HepG2 (cell line): Measurements from ENCODE around the gene AQP7. TPM values are rescaled to one million over a fixed set of nuclear protein-coding genes. Genes with fewer than 3 reads are reported as not detected.
A peak's percentile ranks its signal among the peaks of the same experiment; 100 is the strongest.
"Not testable (repeated sequence)": the region's sequence is repeated elsewhere in the genome, so short reads cannot be mapped to it uniquely, and the experiment has no call there.

Source experiments
- ATAC-seq: fragments of 200-7000 bp; cut with Tn5 transposase; 3 replicates; pipeline ENCODE4 v1.9.1; 2020; ENCODE audit warnings: mild to moderate bottlenecking, moderate library complexity
- Bru-seq: library from RNA; stranded (reverse); fragments of 400-500 nt; gene quantifications from one replicate; lab custom pipeline; 2021; lab: Mats Ljungman, UMichigan
- BruChase-seq, 2 experiments: library from RNA; stranded (reverse); fragments of 400-500 nt; gene quantifications; one replicate each; lab custom pipeline; 2021; lab: Mats Ljungman, UMichigan
- BruUV-seq: library from RNA; stranded (reverse); fragments of 400-500 nt; replicated peaks from 2 replicates; lab custom pipeline; 2021; lab: Mats Ljungman, UMichigan
- CTCF ChIA-PET: fragments of 300-600 bp; formaldehyde crosslinking; extraction: SDS; loops from one replicate; lab custom pipeline; 2021; ENCODE audit warnings: low total read pairs, inconsistent platforms, low intra/inter-chr PET ratio; lab: Yijun Ruan, JAX
- POLR2A ChIA-PET: fragments of 350-600 bp; sonication (Branson Sonifier 250); formaldehyde crosslinking; loops from one replicate; lab custom pipeline; 2020; ENCODE audit warnings: antibody characterized with exemption, inconsistent platforms; lab: Yijun Ruan, JAX
- DNase-seq: peaks from one replicate; pipeline ENCODE4 v3.0.0-alpha.2; 2015; ENCODE audit warnings: low spot score
- FAIRE-seq: peaks from 3 replicates; lab custom pipeline; 2011; peaks lifted over from hg19 to GRCh38; lab: Jason Lieb, UNC
- H2AFZ ChIP-seq: one replicate; pipeline ENCODE4 v1.6.1; 2011; ENCODE audit warnings: low read length, inconsistent platforms
- H3K27ac ChIP-seq: fragments of 300-600 bp; 3 replicates; pipeline ENCODE4 v1.8.0; 2011; ENCODE audit warnings: mixed run types, mild to moderate bottlenecking, mixed read lengths, low read length, inconsistent platforms; ENCODE audit not compliant: insufficient read depth; ENCODE audit errors: extremely low read length
- H3K27me3 ChIP-seq, 2 experiments: fragments of 200-600 bp in 1 of 2; 2 replicates in 1 of 2; 3 replicates in 1 of 2; pipeline versions ENCODE4 v1.6.0 to v1.8.0; 2011; ENCODE audit warnings: low read length in 2 of 2, mild to moderate bottlenecking in 2 of 2, moderate library complexity in 2 of 2, inconsistent platforms in 1 of 2; ENCODE audit not compliant: insufficient read depth in 2 of 2, control insufficient read depth in 1 of 2
- H3K36me3 ChIP-seq, 2 experiments: fragments of 200-600 bp in 1 of 2; replicated peaks in 1 of 2; 2 replicates in 1 of 2; 3 replicates in 1 of 2; pipeline versions ENCODE4 v1.5.1 to v1.8.0; 2011; ENCODE audit warnings: low read length in 2 of 2, inconsistent platforms in 1 of 2; ENCODE audit not compliant: insufficient read depth in 2 of 2, control insufficient read depth in 1 of 2
- H3K4me1 ChIP-seq: 2 replicates; pipeline ENCODE4 v1.5.1; 2012; ENCODE audit warnings: low read length, inconsistent platforms; ENCODE audit not compliant: insufficient read depth
- H3K4me2 ChIP-seq: 2 replicates; pipeline ENCODE4 v1.6.0; 2011; ENCODE audit warnings: low read depth, low read length, inconsistent platforms
- H3K4me3 ChIP-seq, 3 experiments: fragments of 200-600 bp in 1 of 3; sonication (generic), shearing (Covaris generic) in 1 of 3; replicated peaks in 1 of 3; 2 replicates each; pipeline ENCODE4 v1.5.1; 2011 to 2016; ENCODE audit warnings: low read length in 3 of 3, inconsistent platforms in 2 of 3, low read depth in 2 of 3, mild to moderate bottlenecking in 2 of 3, control low read depth in 1 of 3, mixed read lengths in 1 of 3; ENCODE audit not compliant: insufficient read depth in 1 of 3
- H3K79me2 ChIP-seq: one replicate; pipeline ENCODE4 v1.6.1; 2011; ENCODE audit warnings: low read length, inconsistent platforms; ENCODE audit not compliant: insufficient read depth
- H3K9ac ChIP-seq: 2 replicates; pipeline ENCODE4 v1.6.0; 2011; ENCODE audit warnings: mild to moderate bottlenecking, low read depth, low read length, inconsistent platforms; ENCODE audit not compliant: insufficient read depth
- H3K9me3 ChIP-seq: 2 replicates; pipeline ENCODE4 v1.5.1; 2012; ENCODE audit warnings: mild to moderate bottlenecking, low read length
- H4K20me1 ChIP-seq: 2 replicates; pipeline ENCODE4 v1.6.0; 2011; ENCODE audit warnings: inconsistent platforms, mild to moderate bottlenecking, low read length, moderate library complexity; ENCODE audit not compliant: insufficient read depth
- MXD4 ChIP-seq: IDR thresholded peaks from 2 replicates; pipeline ENCODE4 v1.6.1; 2016; ENCODE audit warnings: mild to moderate bottlenecking, missing biosample characterization, missing genetic modification reagents
- SP5 ChIP-seq: IDR thresholded peaks from 2 replicates; pipeline ENCODE4 v1.6.1; 2016; ENCODE audit warnings: low read depth, borderline replicate concordance
- TOE1 ChIP-seq: sonication (generic); formaldehyde crosslinking; IDR thresholded peaks from 2 replicates; pipeline ENCODE4 v1.4.0; 2020; ENCODE audit warnings: mild to moderate bottlenecking, missing genetic modification reagents
- XRCC5 ChIP-seq: fragments of 200-400 bp; formaldehyde crosslinking; optimal IDR thresholded peaks from 2 replicates; pipeline ENCODE3; 2017; ENCODE audit warnings: mild to moderate bottlenecking, low read length
- ZNF713 ChIP-seq: sonication (generic); formaldehyde crosslinking; IDR thresholded peaks from 2 replicates; pipeline ENCODE4 v1.4.0; 2020; ENCODE audit warnings: mild to moderate bottlenecking, missing genetic modification reagents
- ZNF766 ChIP-seq: sonication (generic); formaldehyde crosslinking; IDR thresholded peaks from 2 replicates; pipeline ENCODE4 v1.5.0; 2020; ENCODE audit warnings: missing genetic modification reagents, borderline replicate concordance
- ZNF777 ChIP-seq: sonication (generic); formaldehyde crosslinking; IDR thresholded peaks from 2 replicates; pipeline ENCODE4 v1.4.0; 2020; ENCODE audit warnings: missing genetic modification reagents
- WGBS: methylation state at CpG from one replicate; pipeline ENCODE4 v1.1.6; 2017; ENCODE audit warnings: low lambda C conversion rate; 5-methylcytosine and 5-hydroxymethylcytosine counted together
- in situ Hi-C: cut with HindIII; loops from 2 replicates; pipeline ENCODE4 v1.10.0; 2017; ENCODE audit warnings: low pct_unique_long_range_greater_than_20kb; ENCODE audit not compliant: extremely low pct_ligation_motif_present
- intact Hi-C: fragments of 100-400 bp; cut with micrococcal nuclease; formaldehyde crosslinking; loops from one replicate; pipeline ENCODE4 v1.10.0; 2022; ENCODE audit not compliant: unreplicated experiment
- long read RNA-seq, 2 experiments: library from RNA in 1 of 2; library from polyadenylated mRNA in 1 of 2; stranded (forward) in 1 of 2; unstranded in 1 of 2; transcript quantifications; one replicate each; pipeline ENCODE4 v2.0.0, GENCODE V29; 2019 to 2022
- polyA minus RNA-seq, 3 experiments: library from RNA; depleted of rRNA, polyadenylated mRNA; stranded (reverse); fragments of >200 nt; gene quantifications; 2 replicates each; pipeline ENCODE4 v1.2.3, GENCODE V29; 2011; ENCODE audit warnings: low replicate concordance in 1 of 3
- polyA plus RNA-seq, 8 experiments: library from polyadenylated mRNA; depleted of rRNA in 3 of 8; stranded (reverse) in 7 of 8; unstranded in 1 of 8; fragments of >200 nt; fragmentation: Illumina TruSeq in 4 of 8; extraction: Trizol in 4 of 8; gene quantifications; 2 replicates each; pipeline versions ENCODE4 v1.2.1 to v1.2.3, GENCODE V29; 2011 to 2016; ENCODE audit warnings: low read depth in 4 of 8, missing spikeins in 1 of 8, mixed read lengths in 1 of 8; ENCODE audit not compliant: insufficient read depth in 1 of 8
- total RNA-seq, 5 experiments: library from RNA; depleted of rRNA; stranded (reverse); fragments of >200 nt; fragmentation: Illumina TruSeq; extraction: Trizol; gene quantifications; 2 replicates each; pipeline ENCODE4 v1.2.3, GENCODE V29; 2016; ENCODE audit warnings: low read depth in 1 of 5
- TF ChIP-seq, protein P1 (sequence below): sonication (generic); formaldehyde crosslinking; IDR thresholded peaks from 2 replicates; pipeline ENCODE4 v1.8.1; 2023; ENCODE audit warnings: mild to moderate bottlenecking, missing genetic modification reagents, borderline replicate concordance
- TF ChIP-seq, protein P2 (sequence below), 2 experiments: fragments of 450-650 bp in 1 of 2; sonication (generic) in 1 of 2; formaldehyde crosslinking; IDR thresholded peaks; 2 replicates each; pipeline versions ENCODE4 v1.5.0 to v1.8.0; 2020 to 2022; ENCODE audit warnings: mild to moderate bottlenecking in 1 of 2, missing genetic modification reagents in 1 of 2
- TF ChIP-seq, protein P3 (sequence below): sonication (generic); formaldehyde crosslinking; IDR thresholded peaks from 2 replicates; pipeline ENCODE4 v1.8.1; 2022; ENCODE audit warnings: mild to moderate bottlenecking, missing genetic modification reagents

Gene AQP7
- total RNA-seq (2016; rRNA removed; fragmentation: Illumina TruSeq; extraction: Trizol) (0.58 and 1.9 TPM in 2 replicates), polyA plus RNA-seq (2011; rRNA removed) (2.1 and 5.6 TPM in 2 replicates), polyA minus RNA-seq (2011; rRNA and poly(A)+ RNA removed; ENCODE audit: low replicate concordance) (1.9 and 6.0 TPM in 2 replicates), Bru-seq, nascent RNA (percentile 43 among the genes with signal in this experiment), BruChase-seq, experiment 1, labeled RNA remaining after a 6-hour chase (percentile 42 among the genes with signal in this experiment), BruChase-seq, experiment 2, labeled RNA remaining after a 2-hour chase (percentile 47 among the genes with signal in this experiment)
- 0.71 and 0.81 TPM in 2 replicates for total RNA-seq (2016; cell fraction: cytosol; rRNA removed; fragmentation: Illumina TruSeq; extraction: Trizol; ENCODE audit: low read depth)
- total RNA-seq (2016; cell fraction: insoluble cytoplasmic fraction; rRNA removed; fragmentation: Illumina TruSeq; extraction: Trizol), result 1.0 and 1.6 TPM in 2 replicates
- total RNA-seq (2016; cell fraction: membrane; rRNA removed; fragmentation: Illumina TruSeq; extraction: Trizol), result 0.74 and 0.86 TPM in 2 replicates
- 2.8 and 3.0 TPM in 2 replicates for total RNA-seq (2016; cell fraction: nucleus; rRNA removed; fragmentation: Illumina TruSeq; extraction: Trizol)
- polyA plus RNA-seq (2011; cell fraction: cytosol; rRNA removed), result 2.7 and 3.2 TPM in 2 replicates
- polyA plus RNA-seq (2011; cell fraction: nucleus; rRNA removed), result 24.1 and 31.8 TPM in 2 replicates
- polyA plus RNA-seq (2012), result 7.9 and 9.8 TPM in 2 replicates
- 0.60 and 0.85 TPM in 2 replicates for polyA plus RNA-seq (2016; cell fraction: cytosol; fragmentation: Illumina TruSeq; extraction: Trizol; ENCODE audit: low read depth)
- 0.82 and 1.2 TPM in 2 replicates for polyA plus RNA-seq (2016; cell fraction: insoluble cytoplasmic fraction; fragmentation: Illumina TruSeq; extraction: Trizol; ENCODE audit: low read depth)
- 1.2 and 1.7 TPM in 2 replicates for polyA plus RNA-seq (2016; cell fraction: membrane; fragmentation: Illumina TruSeq; extraction: Trizol; ENCODE audit: low read depth)
- 7.8 and 9.5 TPM in 2 replicates for polyA plus RNA-seq (2016; cell fraction: nucleus; fragmentation: Illumina TruSeq; extraction: Trizol; ENCODE audit: insufficient read depth, low read depth)
- 1.2 and 1.5 TPM in 2 replicates for polyA minus RNA-seq (2011; cell fraction: cytosol; rRNA and poly(A)+ RNA removed)
- polyA minus RNA-seq (2011; cell fraction: nucleus; rRNA and poly(A)+ RNA removed), result 6.2 and 6.6 TPM in 2 replicates
- long read RNA-seq, experiment 1, result 0 reads
- long read RNA-seq, experiment 2, partial matches to known transcripts, result 0 of 3 reads
- long read RNA-seq, experiment 2, other reads (novel, unspliced or antisense), result 3 of 3 reads

DNA sequence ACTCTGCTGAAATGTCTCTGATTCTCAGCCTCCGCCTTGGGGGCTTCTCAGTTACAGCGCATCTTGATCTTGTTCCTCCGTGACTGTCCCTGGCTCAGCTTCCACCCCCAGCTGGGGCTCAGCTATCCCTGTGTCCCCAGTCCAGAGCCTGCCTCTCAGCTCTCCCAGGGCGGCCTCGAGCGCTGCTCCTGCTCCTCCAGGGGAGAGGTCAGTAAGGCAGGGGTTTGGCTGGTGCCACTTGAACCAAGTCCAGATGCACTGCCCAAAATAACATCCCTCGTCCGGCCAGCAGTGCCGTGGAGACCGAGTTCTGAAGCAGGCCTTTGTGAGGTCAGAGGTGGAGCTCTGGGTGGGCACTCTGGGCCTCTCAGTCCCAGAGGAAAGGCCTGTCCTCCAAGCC, at the start of gene AQP7:
Gene AQP7, minus strand, starts transcription at position 198 of the 400 bp plus-strand sequence. CDS start 1,306 bp downstream, outside the sequence.
- Histone ChIP-seq H3K9ac (peak within 1 kb of the TSS; percentile 70), H3K27me3 (peaks cover 3 to 14% of the 10 kb centered on the region in 2 experiments), H3K4me2 (peak within 1 kb of the TSS; percentile 99), H3K4me3 (peak within 1 kb of the TSS; percentile 49 to 73 (median 52); a peak in 5 of 6 replicates), H2AFZ (peak within 1 kb of the TSS; percentile 27), H3K4me1 (peaks cover 24% of the 10 kb centered on the region)
- H3K79me2 ChIP-seq, in situ Hi-C loops, ATAC-seq, H4K20me1 ChIP-seq, H3K9me3 ChIP-seq, BruUV-seq, H3K36me3 ChIP-seq, H3K27ac ChIP-seq, FAIRE-seq, DNase-seq: not testable (repeated sequence)
- POLR2A ChIA-PET, result interaction anchor here (1.2 to 1.6 kb wide), 4 partner anchors 8 to 71 kb away, joined by 3 to 14 read pairs (median 10); partner anchors contain the start of gene NOL6
- intact Hi-C loops, result loop anchor here (2.0 to 5.0 kb wide), 2 partner anchors 44 to 115 kb away; partner anchors contain the start of gene AQP3
- CTCF ChIA-PET, result interaction anchor here (0.8 to 3.2 kb wide), 3 partner anchors 50 to 115 kb away, joined by 7 to 31 read pairs (median 21); no protein-coding TSS in a partner anchor
- 31% methylated on average over 3 of the region's 10 CpGs for WGBS

DNA sequence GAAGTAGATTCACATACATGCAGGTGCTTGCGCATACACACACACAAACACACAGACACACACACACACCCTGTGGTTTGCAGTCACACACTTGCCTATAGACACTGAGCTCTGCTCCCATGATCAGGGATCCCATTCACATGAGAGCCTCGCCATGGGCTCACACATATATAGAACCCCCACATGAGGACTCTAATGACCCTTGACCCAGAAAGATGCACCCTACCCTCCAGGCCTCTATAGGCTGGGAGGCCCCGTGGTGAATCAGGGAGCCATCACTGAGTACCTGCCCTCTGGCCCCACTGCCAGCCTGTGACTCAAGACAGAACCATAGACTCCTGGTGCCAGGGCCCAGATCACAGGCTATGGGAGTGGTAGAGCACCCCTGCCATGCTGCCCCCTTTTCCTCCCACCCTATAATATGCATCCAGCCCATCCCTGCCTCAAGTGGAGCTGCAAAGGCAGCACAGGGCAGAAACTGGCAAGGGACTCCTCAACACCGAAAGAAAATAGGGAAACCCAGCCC, 48.3 kb upstream of the AQP7 start:
- 42% methylated on average over 3 of the region's 4 CpGs for WGBS
- Histone ChIP-seq H2AFZ (no peak overlapping the region), H3K9ac (no peak overlapping the region), H3K36me3 (no peaks in the 10 kb centered on the region), H3K27me3 (peaks cover 4 to 36% of the 10 kb centered on the region in 2 experiments), H4K20me1 (no peaks in the 10 kb centered on the region), H3K4me3 (no peak overlapping the region), H3K9me3 (no peaks in the 10 kb centered on the region), H3K27ac (no peak overlapping the region), H3K4me1 (peaks cover 55% of the 10 kb centered on the region), H3K4me2 (no peak overlapping the region), H3K79me2 (no peaks in the 10 kb centered on the region)
- no peak for ATAC-seq
- in situ Hi-C loops (no loop called here), intact Hi-C loops (no loop called here)
- DNase-seq, result no peak
- CTCF ChIA-PET, result no interaction called here
- BruUV-seq, result no TSS peak
- POLR2A ChIA-PET, result no interaction called here
- FAIRE-seq, result no peak
- TF ChIP-seq, protein P1, sequence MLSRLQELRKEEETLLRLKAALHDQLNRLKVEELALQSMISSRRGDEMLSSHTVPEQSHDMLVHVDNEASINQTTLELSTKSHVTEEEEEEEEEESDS (CRISPR knock-in tag), result no peak
- TF ChIP-seq ZNF713, result no peak
- TF ChIP-seq, protein P2, sequence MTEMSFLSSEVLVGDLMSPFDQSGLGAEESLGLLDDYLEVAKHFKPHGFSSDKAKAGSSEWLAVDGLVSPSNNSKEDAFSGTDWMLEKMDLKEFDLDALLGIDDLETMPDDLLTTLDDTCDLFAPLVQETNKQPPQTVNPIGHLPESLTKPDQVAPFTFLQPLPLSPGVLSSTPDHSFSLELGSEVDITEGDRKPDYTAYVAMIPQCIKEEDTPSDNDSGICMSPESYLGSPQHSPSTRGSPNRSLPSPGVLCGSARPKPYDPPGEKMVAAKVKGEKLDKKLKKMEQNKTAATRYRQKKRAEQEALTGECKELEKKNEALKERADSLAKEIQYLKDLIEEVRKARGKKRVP (CRISPR knock-in tag; IDR thresholded peaks at IDR 0.05), result no peak
- no peak for TF ChIP-seq MXD4 (CRISPR knock-in tag)
- TF ChIP-seq ZNF777 (CRISPR knock-in tag), result no peak
- no peak for TF ChIP-seq ZNF766 (CRISPR knock-in tag)
- no peak for TF ChIP-seq SP5 (CRISPR knock-in tag)
- TF ChIP-seq, protein P3, sequence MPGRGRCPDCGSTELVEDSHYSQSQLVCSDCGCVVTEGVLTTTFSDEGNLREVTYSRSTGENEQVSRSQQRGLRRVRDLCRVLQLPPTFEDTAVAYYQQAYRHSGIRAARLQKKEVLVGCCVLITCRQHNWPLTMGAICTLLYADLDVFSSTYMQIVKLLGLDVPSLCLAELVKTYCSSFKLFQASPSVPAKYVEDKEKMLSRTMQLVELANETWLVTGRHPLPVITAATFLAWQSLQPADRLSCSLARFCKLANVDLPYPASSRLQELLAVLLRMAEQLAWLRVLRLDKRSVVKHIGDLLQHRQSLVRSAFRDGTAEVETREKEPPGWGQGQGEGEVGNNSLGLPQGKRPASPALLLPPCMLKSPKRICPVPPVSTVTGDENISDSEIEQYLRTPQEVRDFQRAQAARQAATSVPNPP (CRISPR knock-in tag), result no peak
- no peak for TF ChIP-seq XRCC5
- TF ChIP-seq TOE1 (CRISPR knock-in tag), result no peak
